HL-60 (cell line): ENCODE data around the gene PAX9.

ENCODE experiments used
- POLR2AphosphoS5 ChIP-seq: IDR thresholded peaks from 2 replicates; pipeline ENCODE4 v1.6.1; 2012; ENCODE audit warnings: low read depth
- TF ChIP-seq, protein P1 (sequence below): IDR thresholded peaks from one replicate; pipeline ENCODE4 v1.5.1; 2011; ENCODE audit warnings: low read length, control low read depth, inconsistent platforms; ENCODE audit not compliant: insufficient read depth

- TF ChIP-seq, protein P1, sequence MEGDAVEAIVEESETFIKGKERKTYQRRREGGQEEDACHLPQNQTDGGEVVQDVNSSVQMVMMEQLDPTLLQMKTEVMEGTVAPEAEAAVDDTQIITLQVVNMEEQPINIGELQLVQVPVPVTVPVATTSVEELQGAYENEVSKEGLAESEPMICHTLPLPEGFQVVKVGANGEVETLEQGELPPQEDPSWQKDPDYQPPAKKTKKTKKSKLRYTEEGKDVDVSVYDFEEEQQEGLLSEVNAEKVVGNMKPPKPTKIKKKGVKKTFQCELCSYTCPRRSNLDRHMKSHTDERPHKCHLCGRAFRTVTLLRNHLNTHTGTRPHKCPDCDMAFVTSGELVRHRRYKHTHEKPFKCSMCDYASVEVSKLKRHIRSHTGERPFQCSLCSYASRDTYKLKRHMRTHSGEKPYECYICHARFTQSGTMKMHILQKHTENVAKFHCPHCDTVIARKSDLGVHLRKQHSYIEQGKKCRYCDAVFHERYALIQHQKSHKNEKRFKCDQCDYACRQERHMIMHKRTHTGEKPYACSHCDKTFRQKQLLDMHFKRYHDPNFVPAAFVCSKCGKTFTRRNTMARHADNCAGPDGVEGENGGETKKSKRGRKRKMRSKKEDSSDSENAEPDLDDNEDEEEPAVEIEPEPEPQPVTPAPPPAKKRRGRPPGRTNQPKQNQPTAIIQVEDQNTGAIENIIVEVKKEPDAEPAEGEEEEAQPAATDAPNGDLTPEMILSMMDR = no peak
- TF ChIP-seq POLR2AphosphoS5 = no peak
Observed at GRCh38 chr14:36724162-36724561, 62.5 kb downstream of the PAX9 start.
